ENCODE data around the gene LYST.

LYST gene

DNA sequence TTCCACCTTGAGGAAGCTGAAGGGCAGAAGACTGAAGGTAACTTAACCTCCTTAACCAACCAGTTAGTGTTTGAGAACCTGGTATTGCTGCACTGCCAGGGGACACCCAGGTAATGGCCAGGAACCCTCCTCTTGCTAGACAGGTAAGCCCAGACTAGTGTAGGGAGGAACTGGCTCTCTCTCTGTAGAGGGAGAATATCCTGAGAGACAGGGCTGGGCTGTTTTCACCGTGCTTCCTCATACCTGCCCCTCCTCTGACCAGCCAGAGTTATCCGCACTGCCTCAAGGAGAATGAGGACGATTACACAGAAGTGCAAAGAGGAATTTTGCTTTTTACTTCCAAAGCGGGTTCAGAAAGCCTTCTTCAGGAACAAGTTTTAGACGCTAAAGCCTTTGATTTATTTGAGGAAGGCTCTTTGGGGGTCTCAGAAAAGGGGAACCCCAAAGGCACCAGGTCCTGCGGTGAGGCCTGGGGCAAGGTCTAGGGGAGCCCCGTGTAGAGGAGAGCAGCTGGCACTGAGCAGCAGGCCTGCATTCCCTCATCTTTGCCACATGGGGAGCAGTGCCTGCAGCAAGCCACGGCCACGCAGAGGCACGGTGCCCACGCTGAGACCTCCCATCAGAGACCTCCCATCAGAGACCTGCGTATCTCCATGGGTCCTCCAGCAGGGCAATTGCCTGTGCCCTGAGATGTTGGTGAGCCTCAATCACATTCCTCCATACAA, 230.6 kb downstream of the LYST start:
- no peak for DNase-seq (ENCODE audit: low read depth)
- TF ChIP-seq, protein P1, sequence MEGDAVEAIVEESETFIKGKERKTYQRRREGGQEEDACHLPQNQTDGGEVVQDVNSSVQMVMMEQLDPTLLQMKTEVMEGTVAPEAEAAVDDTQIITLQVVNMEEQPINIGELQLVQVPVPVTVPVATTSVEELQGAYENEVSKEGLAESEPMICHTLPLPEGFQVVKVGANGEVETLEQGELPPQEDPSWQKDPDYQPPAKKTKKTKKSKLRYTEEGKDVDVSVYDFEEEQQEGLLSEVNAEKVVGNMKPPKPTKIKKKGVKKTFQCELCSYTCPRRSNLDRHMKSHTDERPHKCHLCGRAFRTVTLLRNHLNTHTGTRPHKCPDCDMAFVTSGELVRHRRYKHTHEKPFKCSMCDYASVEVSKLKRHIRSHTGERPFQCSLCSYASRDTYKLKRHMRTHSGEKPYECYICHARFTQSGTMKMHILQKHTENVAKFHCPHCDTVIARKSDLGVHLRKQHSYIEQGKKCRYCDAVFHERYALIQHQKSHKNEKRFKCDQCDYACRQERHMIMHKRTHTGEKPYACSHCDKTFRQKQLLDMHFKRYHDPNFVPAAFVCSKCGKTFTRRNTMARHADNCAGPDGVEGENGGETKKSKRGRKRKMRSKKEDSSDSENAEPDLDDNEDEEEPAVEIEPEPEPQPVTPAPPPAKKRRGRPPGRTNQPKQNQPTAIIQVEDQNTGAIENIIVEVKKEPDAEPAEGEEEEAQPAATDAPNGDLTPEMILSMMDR (IDR thresholded peaks at IDR 0.05; ENCODE audit: insufficient read depth, low read depth, low read length, missing control alignments): no peak

DNA sequence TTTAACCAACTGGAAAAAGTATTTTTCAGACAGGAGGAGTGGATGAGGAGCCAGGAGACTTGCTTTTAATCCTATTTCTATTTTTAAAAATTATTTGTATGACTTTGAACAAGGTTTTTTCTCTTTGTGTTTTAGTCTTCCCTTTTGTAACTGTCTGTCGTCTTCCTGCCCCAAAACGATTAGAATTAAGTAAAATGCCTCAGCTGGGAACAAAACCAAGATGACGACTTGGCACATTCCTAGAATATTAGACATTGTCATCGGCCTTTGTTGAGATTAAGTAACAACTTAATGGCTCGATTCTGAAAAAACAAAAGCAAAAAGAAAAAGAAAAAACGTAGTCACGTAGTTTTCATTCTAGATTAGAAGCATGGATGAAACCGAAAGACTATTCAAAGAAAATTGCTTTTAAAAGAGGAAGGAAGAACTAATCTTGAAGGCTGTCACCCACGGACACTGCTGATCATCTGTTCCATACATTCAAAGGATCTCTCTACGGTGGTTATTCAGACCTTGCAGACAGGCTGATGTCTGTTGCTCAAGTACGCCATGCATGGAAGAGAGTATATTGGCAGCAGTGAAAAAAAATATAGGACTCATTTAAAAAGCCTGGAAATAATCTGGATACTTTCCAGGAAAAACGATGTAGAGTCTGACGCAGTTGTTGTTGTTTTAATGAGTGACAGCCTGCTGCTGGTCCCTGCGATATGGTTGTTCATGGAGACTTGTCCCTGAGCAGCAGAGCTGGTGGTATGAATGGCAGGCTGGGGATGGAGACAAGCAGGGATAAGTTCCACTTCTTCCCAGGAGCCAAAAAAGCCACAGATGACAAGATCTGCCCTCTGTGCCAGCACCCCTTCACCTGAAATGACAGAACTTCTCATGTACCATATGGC, 234.0 kb downstream of the LYST start:
- TF ChIP-seq, protein P1 (IDR thresholded peaks at IDR 0.05; ENCODE audit: insufficient read depth, low read depth, low read length, missing control alignments): no peak
- peak; percentile 53 for DNase-seq (ENCODE audit: low read depth)
- H3K4me3 ChIP-seq (ENCODE audit: low read depth, low read length): peak overlapping the region; percentile 35

More for the DNA sequence above, 230.6 kb downstream of the LYST start:
- H3K4me3 ChIP-seq (ENCODE audit: low read depth, low read length): no peak overlapping the region

DNA sequence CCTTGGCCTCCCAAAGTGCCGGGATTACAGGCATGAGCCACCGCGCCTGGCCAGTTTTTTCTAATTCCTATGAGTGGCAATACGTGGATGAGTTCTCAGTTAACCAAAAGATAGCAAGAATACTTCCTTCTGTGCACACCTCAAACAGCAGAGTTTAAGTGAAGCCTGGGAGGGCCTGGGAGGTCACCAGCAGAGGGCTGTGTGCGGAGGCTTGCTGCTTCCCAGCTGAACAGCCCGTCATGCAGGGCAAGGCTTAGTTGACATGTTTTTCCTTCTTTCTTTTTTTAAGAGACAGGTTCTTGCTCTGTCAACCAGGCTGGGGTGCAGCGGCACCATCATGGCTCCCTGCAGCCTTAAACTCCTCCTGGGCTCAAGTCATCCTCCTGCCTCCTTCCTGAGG, 234.9 kb downstream of the LYST start:
- TF ChIP-seq, protein P1 (IDR thresholded peaks at IDR 0.05; ENCODE audit: insufficient read depth, low read depth, low read length, missing control alignments): no peak
- DNase-seq (ENCODE audit: low read depth): no peak
- H3K4me3 ChIP-seq (ENCODE audit: low read depth, low read length): no peak overlapping the region

DNA sequence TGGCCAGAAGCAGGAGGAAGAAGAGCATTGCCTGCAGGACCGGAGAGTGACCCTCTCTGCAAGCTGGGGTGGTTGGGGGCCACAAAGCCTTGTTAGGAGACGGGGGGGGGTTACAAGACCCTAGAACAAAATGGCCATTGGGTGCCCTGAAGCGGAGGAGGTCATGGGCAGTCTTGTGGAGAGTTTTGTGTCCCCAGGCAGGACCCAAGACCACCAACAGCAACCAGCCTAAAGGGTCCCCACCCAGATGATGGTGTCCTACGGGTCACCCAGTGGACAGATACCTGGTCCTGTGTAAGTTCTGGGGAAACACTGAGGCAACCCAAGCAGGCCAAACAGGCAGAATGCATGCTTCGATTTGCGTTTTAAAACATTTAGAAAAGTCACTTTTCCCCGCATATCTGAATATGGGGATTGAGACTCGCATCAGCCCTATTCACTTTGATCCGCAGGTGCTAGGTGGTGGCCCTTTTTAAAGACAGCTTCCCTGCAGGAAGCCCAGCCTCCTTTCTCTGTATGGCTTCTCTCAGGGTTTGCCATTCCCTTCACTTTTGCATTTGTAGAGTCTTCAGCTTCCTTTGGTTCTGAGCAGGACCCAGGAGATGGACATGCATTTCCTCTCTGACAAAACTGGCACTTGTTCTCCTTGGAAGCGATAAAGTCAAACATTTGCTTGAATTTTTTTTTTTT, 238.2 kb downstream of the LYST start:
- H3K4me3 ChIP-seq (ENCODE audit: low read depth, low read length): no peak overlapping the region
- TF ChIP-seq, protein P1 (IDR thresholded peaks at IDR 0.05; ENCODE audit: insufficient read depth, low read depth, low read length, missing control alignments): no peak
- DNase-seq (ENCODE audit: low read depth): no peak

DNA sequence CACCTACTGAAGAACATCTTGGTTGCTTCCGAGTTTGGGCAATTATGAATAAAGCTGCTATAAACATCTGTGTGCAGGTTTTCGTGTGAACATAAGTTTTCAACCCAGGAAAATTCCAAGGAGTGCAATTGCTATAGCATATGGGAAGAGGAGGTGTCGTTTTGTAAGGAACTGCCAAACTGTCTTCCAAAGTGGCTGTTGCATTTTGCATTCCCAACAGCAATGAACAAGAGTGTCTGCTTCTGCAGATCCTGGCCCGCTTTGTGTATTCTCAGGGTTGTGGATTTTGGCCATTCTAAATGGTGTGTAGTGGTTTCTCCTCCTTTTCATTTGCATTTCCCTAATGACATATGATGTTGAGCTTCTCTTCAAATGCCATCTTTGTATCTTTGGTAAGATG, 240.9 kb downstream of the LYST start:
- no peak for DNase-seq (ENCODE audit: low read depth)
- TF ChIP-seq, protein P1 (IDR thresholded peaks at IDR 0.05; ENCODE audit: insufficient read depth, low read depth, low read length, missing control alignments): no peak
- no peak overlapping the region for H3K4me3 ChIP-seq (ENCODE audit: low read depth, low read length)

DNA sequence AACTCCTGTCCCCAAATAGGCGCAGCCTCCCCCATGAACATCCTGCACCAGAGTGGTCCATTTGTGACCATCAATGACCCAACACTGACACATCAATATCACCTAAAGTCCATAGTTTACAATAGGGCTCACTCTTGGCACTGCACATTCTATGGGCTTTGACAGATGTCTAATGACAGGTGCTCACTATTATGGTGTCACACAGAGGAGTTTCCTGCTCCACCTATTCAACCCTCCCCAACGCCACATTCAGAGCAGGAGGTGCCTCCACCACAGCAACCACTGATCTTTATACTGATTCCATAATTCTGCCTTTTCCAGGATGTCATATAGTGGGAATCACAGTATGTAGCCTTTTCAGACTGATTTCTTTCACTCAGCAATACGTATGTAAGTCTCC, 241.4 kb downstream of the LYST start:
- no peak overlapping the region for H3K4me3 ChIP-seq (ENCODE audit: low read depth, low read length)
- TF ChIP-seq, protein P1 (IDR thresholded peaks at IDR 0.05; ENCODE audit: insufficient read depth, low read depth, low read length, missing control alignments): no peak
- no peak for DNase-seq (ENCODE audit: low read depth)
